HL-60 (cell line): ENCODE measurements around the gene FOXP2.

Experiments used
- DNase-seq, 2 experiments: peaks; one replicate each; pipeline ENCODE4 v3.0.0-alpha.2; 2010 to 2020; ENCODE audit warnings: low read depth in 1 of 2, low spot score in 1 of 2
- H3K27ac ChIP-seq: fragments of 250-450 bp; sonication (Bioruptor Pico); replicated peaks from 2 replicates; pipeline ENCODE4 v1.5.1; 2020; ENCODE audit warnings: mild to moderate bottlenecking, moderate library complexity
- H3K27me3 ChIP-seq: fragments of 250-450 bp; sonication (Bioruptor Pico); 2 replicates; pipeline ENCODE4 v1.5.1; 2021; ENCODE audit warnings: mild to moderate bottlenecking, moderate library complexity; ENCODE audit not compliant: insufficient read depth, poor library complexity, severe bottlenecking
- H3K4me3 ChIP-seq: replicated peaks from 2 replicates; pipeline ENCODE4 v1.5.1; 2011; ENCODE audit warnings: mild to moderate bottlenecking, control low read depth, low read length; ENCODE audit not compliant: insufficient read depth
- CTCF ChIP-seq: IDR thresholded peaks from one replicate; pipeline ENCODE4 v1.5.1; 2011; ENCODE audit warnings: low read length, control low read depth, inconsistent platforms; ENCODE audit not compliant: insufficient read depth
- GABPA ChIP-seq: IDR thresholded peaks from 2 replicates; pipeline ENCODE4 v1.6.1; 2012; ENCODE audit warnings: low read depth
- POLR2AphosphoS5 ChIP-seq: IDR thresholded peaks from 2 replicates; pipeline ENCODE4 v1.6.1; 2012; ENCODE audit warnings: low read depth
- REST ChIP-seq: IDR thresholded peaks from 2 replicates; pipeline ENCODE4 v1.6.1; 2012; ENCODE audit warnings: low read depth; ENCODE audit not compliant: insufficient replicate concordance
- SPI1 ChIP-seq: IDR thresholded peaks from 2 replicates; pipeline ENCODE4 v1.6.1; 2012; ENCODE audit warnings: low read depth, mild to moderate bottlenecking, borderline replicate concordance

FOXP2 gene

GRCh38 chr7:114689406-114689805, 274.8 kb downstream of the FOXP2 start:
- H3K27me3 ChIP-seq: no peaks in the 10 kb centered on the region
- no peak for TF ChIP-seq POLR2AphosphoS5
- DNase-seq: no peak
- no peak overlapping the region for H3K27ac ChIP-seq
- H3K4me3 ChIP-seq: no peak overlapping the region

- Histone ChIP-seq H3K27ac (no peak overlapping the region), H3K27me3 (no peaks in the 10 kb centered on the region), H3K4me3 (no peak overlapping the region)
- TF ChIP-seq GABPA (no peak), CTCF (no peak), SPI1 (no peak), POLR2AphosphoS5 (no peak), REST (no peak)
- no peak for DNase-seq
Observed at GRCh38 chr7:114691605-114692004, 277.0 kb downstream of the FOXP2 start.

GRCh38 chr7:114695182-114695581, 280.6 kb downstream of the FOXP2 start:
- no peak overlapping the region for H3K27ac ChIP-seq
- TF ChIP-seq GABPA (no peak), POLR2AphosphoS5 (no peak), CTCF (no peak), SPI1 (no peak), REST (no peak)
- no peaks in the 10 kb centered on the region for H3K27me3 ChIP-seq
- no peak overlapping the region for H3K4me3 ChIP-seq
- DNase-seq: no peak

- Histone ChIP-seq H3K27ac (no peak overlapping the region), H3K4me3 (no peak overlapping the region), H3K27me3 (no peaks in the 10 kb centered on the region)
- TF ChIP-seq POLR2AphosphoS5 (no peak), CTCF (no peak), SPI1 (no peak), REST (no peak), GABPA (no peak)
- no peak for DNase-seq
Observed at GRCh38 chr7:114700247-114700928, 285.8 kb downstream of the FOXP2 start.
